K562 (cell line): ENCODE data around the gene FBXW7. TPM values are rescaled to one million over a fixed set of nuclear protein-coding genes. Genes with fewer than 3 reads are reported as not detected.

ENCODE experiments used
- ASH1L ChIP-seq: fragments of 450-650 bp; IDR thresholded peaks from 2 replicates; pipeline ENCODE4 v1.6.1; 2018; ENCODE audit warnings: borderline replicate concordance, mild to moderate bottlenecking, low read depth; ENCODE audit not compliant: partially characterized antibody
- CEBPZ ChIP-seq: fragments of 150-350 bp; IDR thresholded peaks from 2 replicates; pipeline ENCODE4 v1.6.1; 2014; ENCODE audit warnings: low read depth, mild to moderate bottlenecking, low read length, borderline replicate concordance
- E4F1 ChIP-seq: fragments of 250-450 bp; sonication (Bioruptor Pico); IDR thresholded peaks from 2 replicates; pipeline ENCODE4 v1.5.0; 2021; ENCODE audit warnings: mild to moderate bottlenecking, borderline replicate concordance
- KAT8 ChIP-seq: fragments of 450-650 bp; IDR thresholded peaks from 2 replicates; pipeline ENCODE4 v1.6.1; 2016; ENCODE audit warnings: low read depth, mild to moderate bottlenecking
- MAFG ChIP-seq: fragments of 450-650 bp; conservative IDR thresholded peaks from 2 replicates; pipeline ENCODE4 v1.6.1; 2016; ENCODE audit warnings: missing genetic modification characterization, missing compliant biosample characterization
- RFX1 ChIP-seq: fragments of 450-650 bp; IDR thresholded peaks from 2 replicates; pipeline ENCODE4 v1.6.1; 2016; ENCODE audit warnings: mild to moderate bottlenecking, moderate library complexity
- RNF2 ChIP-seq: sonication (generic); IDR thresholded peaks from 2 replicates; pipeline ENCODE4 v1.6.1; 2016
- TBL1XR1 ChIP-seq, 2 experiments: IDR thresholded peaks; 2 replicates each; pipeline ENCODE4 v1.6.1; 2012; ENCODE audit warnings: improper control_type of control experiment in 2 of 2, low read length in 2 of 2, mild to moderate bottlenecking in 1 of 2
- ZNF444 ChIP-seq: fragments of 250-450 bp; sonication (Bioruptor Pico); IDR thresholded peaks from 2 replicates; pipeline ENCODE4 v1.4.0; 2020; ENCODE audit warnings: mild to moderate bottlenecking, moderate library complexity
- ZNF551 ChIP-seq: fragments of 250-450 bp; sonication (Bioruptor Pico); IDR thresholded peaks from 2 replicates; pipeline ENCODE4 v1.5.0; 2021; ENCODE audit warnings: mild to moderate bottlenecking, moderate library complexity
- polyA plus RNA-seq, 8 experiments: library from polyadenylated mRNA; depleted of rRNA in 4 of 8; stranded (reverse) in 5 of 8; unstranded in 3 of 8; fragments of >200 nt; fragmentation: Nextera tagmentation in 2 of 8; fragmentation: Illumina TruSeq in 1 of 8; extraction: Ambion mirVana in 2 of 8; extraction: Trizol in 1 of 8; gene quantifications; 2 replicates each; pipeline versions ENCODE4 v1.2.1 to v1.2.3, GENCODE V29; 2011 to 2014; ENCODE audit warnings: inconsistent platforms in 1 of 8, missing spikeins in 1 of 8
- total RNA-seq, 7 experiments: library from RNA; depleted of rRNA in 6 of 7; stranded (reverse); fragments of >200 nt in 6 of 7; fragmentation: Illumina TruSeq in 2 of 7; extraction: Trizol in 2 of 7; gene quantifications; 2 replicates each; pipeline versions ENCODE4 v1.2.1 to v1.2.3, GENCODE V29; 2011 to 2021; ENCODE audit warnings: low replicate concordance in 1 of 7
- TF ChIP-seq, protein P1 (sequence below), 2 experiments: fragments of 250-450 bp in 1 of 2; fragments of 450-650 bp in 1 of 2; sonication (Bioruptor Pico) in 1 of 2; IDR thresholded peaks; 2 replicates each; pipeline versions ENCODE4 v1.6.1 to v1.8.0; 2016 to 2021; ENCODE audit warnings: mild to moderate bottlenecking in 2 of 2, moderate library complexity in 2 of 2, missing compliant biosample characterization in 1 of 2, missing genetic modification characterization in 1 of 2
- TF ChIP-seq, protein P2 (sequence below): fragments of 250-450 bp; sonication (Bioruptor Pico); IDR thresholded peaks from 2 replicates; pipeline ENCODE4 v1.6.1; 2021; ENCODE audit warnings: mild to moderate bottlenecking
- TF ChIP-seq, protein P3 (sequence below): fragments of 450-650 bp; IDR thresholded peaks from 2 replicates; pipeline ENCODE4 v1.6.1; 2018; ENCODE audit not compliant: partially characterized antibody

Gene FBXW7
- total and polyA plus RNA-seq, 9 of the 15 experiments (the other 6 are each of a cell fraction or from before 2014, with no cell fraction given), result 6.8 to 44.2 (median 16.4) TPM

DNA sequence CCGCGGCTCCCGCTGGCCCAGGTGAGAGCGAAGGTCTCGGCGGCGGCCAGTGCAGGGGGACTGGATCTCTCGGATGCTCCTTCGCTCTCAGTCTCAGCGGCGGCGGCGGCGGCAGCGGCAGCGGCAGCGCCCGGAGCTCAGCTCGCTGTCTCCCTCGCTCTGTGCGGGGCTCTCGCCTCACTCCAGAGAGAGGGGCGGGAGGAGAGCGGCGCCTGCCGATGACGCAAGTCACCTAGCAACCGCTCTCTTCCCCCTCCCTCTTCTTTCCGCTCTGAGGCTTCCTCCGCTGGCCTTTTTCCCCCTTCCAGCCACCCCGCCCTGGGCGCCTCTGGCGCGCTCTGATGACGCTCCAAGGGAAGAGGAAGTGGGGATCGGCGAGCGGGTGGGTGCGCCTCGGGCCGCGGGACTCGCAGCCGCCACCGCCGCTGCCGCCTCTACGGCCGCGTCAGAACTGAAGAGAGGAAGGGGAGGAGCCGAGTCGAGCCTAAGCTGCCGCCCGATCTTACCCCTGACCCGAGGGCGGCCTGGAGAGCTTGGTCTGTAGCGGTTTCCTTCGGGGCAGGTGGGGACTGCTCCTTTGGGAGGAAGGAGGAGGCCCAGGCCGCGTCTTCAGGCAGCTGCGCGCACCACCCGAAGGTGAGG, at the start of gene FBXW7 (continued):
- TF ChIP-seq, protein P1, sequence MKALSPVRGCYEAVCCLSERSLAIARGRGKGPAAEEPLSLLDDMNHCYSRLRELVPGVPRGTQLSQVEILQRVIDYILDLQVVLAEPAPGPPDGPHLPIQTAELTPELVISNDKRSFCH (CRISPR knock-in tag; IDR thresholded peaks at IDR 0.05), result no peak
- TF ChIP-seq, protein P1 (tag; IDR thresholded peaks at IDR 0.05), result no peak; the same call in 1 of the 2 replicates
- TF ChIP-seq CEBPZ (no peak), ZNF551 (no peak), MAFG (tag) (no peak), TBL1XR1 (IDR thresholded peaks at IDR 0.05; ENCODE audit: low read length in 2 of 2) (peak in 1 of 2 experiments; percentile 90; a peak in 2 of 4 replicates), RNF2 (0 out of 2 replicates have a peak, but pooled peaks have one; percentile 50), E4F1 (no peak), RFX1 (peak; percentile 98), ZNF444 (CRISPR knock-in tag) (no peak), ASH1L (no peak), KAT8 (no peak)
- TF ChIP-seq, protein P2, sequence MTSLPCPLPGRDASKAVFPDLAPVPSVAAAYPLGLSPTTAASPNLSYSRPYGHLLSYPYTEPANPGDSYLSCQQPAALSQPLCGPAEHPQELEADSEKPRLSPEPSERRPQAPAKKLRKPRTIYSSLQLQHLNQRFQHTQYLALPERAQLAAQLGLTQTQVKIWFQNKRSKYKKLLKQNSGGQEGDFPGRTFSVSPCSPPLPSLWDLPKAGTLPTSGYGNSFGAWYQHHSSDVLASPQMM (CRISPR knock-in tag), result no peak
- TF ChIP-seq, protein P3, sequence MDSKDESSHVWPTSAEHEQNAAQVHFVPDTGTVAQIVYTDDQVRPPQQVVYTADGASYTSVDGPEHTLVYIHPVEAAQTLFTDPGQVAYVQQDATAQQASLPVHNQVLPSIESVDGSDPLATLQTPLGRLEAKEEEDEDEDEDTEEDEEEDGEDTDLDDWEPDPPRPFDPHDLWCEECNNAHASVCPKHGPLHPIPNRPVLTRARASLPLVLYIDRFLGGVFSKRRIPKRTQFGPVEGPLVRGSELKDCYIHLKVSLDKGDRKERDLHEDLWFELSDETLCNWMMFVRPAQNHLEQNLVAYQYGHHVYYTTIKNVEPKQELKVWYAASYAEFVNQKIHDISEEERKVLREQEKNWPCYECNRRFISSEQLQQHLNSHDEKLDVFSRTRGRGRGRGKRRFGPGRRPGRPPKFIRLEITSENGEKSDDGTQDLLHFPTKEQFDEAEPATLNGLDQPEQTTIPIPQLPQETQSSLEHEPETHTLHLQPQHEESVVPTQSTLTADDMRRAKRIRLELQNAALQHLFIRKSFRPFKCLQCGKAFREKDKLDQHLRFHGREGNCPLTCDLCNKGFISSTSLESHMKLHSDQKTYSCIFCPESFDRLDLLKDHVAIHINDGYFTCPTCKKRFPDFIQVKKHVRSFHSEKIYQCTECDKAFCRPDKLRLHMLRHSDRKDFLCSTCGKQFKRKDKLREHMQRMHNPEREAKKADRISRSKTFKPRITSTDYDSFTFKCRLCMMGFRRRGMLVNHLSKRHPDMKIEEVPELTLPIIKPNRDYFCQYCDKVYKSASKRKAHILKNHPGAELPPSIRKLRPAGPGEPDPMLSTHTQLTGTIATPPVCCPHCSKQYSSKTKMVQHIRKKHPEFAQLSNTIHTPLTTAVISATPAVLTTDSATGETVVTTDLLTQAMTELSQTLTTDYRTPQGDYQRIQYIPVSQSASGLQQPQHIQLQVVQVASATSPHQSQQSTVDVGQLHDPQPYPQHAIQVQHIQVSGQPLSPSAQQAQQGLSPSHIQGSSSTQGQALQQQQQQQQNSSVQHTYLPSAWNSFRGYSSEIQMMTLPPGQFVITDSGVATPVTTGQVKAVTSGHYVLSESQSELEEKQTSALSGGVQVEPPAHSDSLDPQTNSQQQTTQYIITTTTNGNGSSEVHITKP, result no peak
